Endothelial cell of umbilical vein (primary cell): ENCODE measurements around the gene SPTBN5. TPM values are rescaled to one million over a fixed set of nuclear protein-coding genes. Genes with fewer than 3 reads are reported as not detected.

Source experiments
- BruUV-seq: library from RNA; stranded (reverse); fragments of 400-500 nt; replicated peaks from 2 replicates; lab custom pipeline; 2021; lab: Mats Ljungman, UMichigan
- CTCF ChIA-PET: fragments of 300-600, 350-600 bp; sonication (Branson Sonifier 250); formaldehyde crosslinking; loops from one replicate; lab custom pipeline; 2021; ENCODE audit warnings: antibody characterized with exemption, inconsistent platforms; lab: Charles Lee
- POLR2A ChIA-PET: fragments of 300-600, 350-600 bp; sonication (Branson Sonifier 250); formaldehyde crosslinking; loops from one replicate; lab custom pipeline; 2021; ENCODE audit warnings: antibody characterized with exemption, inconsistent platforms; lab: Charles Lee
- DNase-seq: peaks from one replicate; pipeline ENCODE4 v3.0.0-alpha.2; 2011; ENCODE audit warnings: low read depth, low spot score
- FAIRE-seq: peaks from 2 replicates; lab custom pipeline; 2011; peaks lifted over from hg19 to GRCh38; lab: Jason Lieb, UNC
- H2AFZ ChIP-seq: 2 replicates; pipeline ENCODE4 v1.6.0; 2012; ENCODE audit warnings: low read depth, low read length, control low read depth, inconsistent platforms
- H3K27ac ChIP-seq: 2 replicates; pipeline ENCODE4 v1.5.1; 2011; ENCODE audit warnings: low read depth, mild to moderate bottlenecking, control low read depth, low read length, moderate library complexity; ENCODE audit not compliant: insufficient read depth
- H3K27me3 ChIP-seq, 2 experiments: 2 replicates each; pipeline versions ENCODE4 v1.6.0 to v1.6.1; 2011; ENCODE audit warnings: low read length in 2 of 2, mixed read lengths in 1 of 2; ENCODE audit not compliant: control insufficient read depth in 2 of 2, insufficient read depth in 2 of 2
- H3K36me3 ChIP-seq, 2 experiments: 2 replicates in 1 of 2; 3 replicates in 1 of 2; pipeline ENCODE4 v1.5.1; 2011; ENCODE audit warnings: low read length in 2 of 2, mild to moderate bottlenecking in 1 of 2, moderate library complexity in 1 of 2; ENCODE audit not compliant: control insufficient read depth in 2 of 2, insufficient read depth in 2 of 2; ENCODE audit errors: extremely low read depth in 1 of 2
- H3K4me1 ChIP-seq: 3 replicates; pipeline ENCODE4 v1.5.1; 2011; ENCODE audit warnings: mild to moderate bottlenecking, low read length; ENCODE audit not compliant: control insufficient read depth, insufficient read depth; ENCODE audit errors: extremely low read depth
- H3K4me2 ChIP-seq: 2 replicates; pipeline ENCODE4 v1.6.1; 2011; ENCODE audit warnings: low read length, control low read depth, mixed read lengths; ENCODE audit not compliant: insufficient read depth
- H3K4me3 ChIP-seq, 3 experiments: fragments of 200-600 bp in 1 of 3; sonication (generic), shearing (Covaris generic) in 1 of 3; replicated peaks in 1 of 3; 2 replicates each; pipeline ENCODE4 v1.5.1; 2011 to 2016; ENCODE audit warnings: control low read depth in 3 of 3, low read length in 3 of 3, mild to moderate bottlenecking in 2 of 3, inconsistent platforms in 1 of 3, low read depth in 1 of 3, moderate library complexity in 1 of 3; ENCODE audit not compliant: insufficient read depth in 1 of 3
- H3K79me2 ChIP-seq: 2 replicates; pipeline ENCODE4 v1.6.0; 2012; ENCODE audit warnings: low read length, inconsistent platforms; ENCODE audit not compliant: control insufficient read depth, insufficient read depth
- H3K9ac ChIP-seq: replicated peaks from 2 replicates; pipeline ENCODE3; 2011; ENCODE audit warnings: low read length, control low read depth; ENCODE audit not compliant: insufficient read depth; ENCODE audit errors: extremely low read depth
- H3K9me1 ChIP-seq: replicated peaks from 3 replicates; pipeline ENCODE4 v1.6.0; 2011; ENCODE audit warnings: mild to moderate bottlenecking, low read length; ENCODE audit not compliant: control insufficient read depth, insufficient read depth; ENCODE audit errors: extremely low read depth
- H3K9me3 ChIP-seq: replicated peaks from 2 replicates; pipeline ENCODE4 v1.5.1; 2012; ENCODE audit warnings: low read length, inconsistent platforms; ENCODE audit not compliant: control insufficient read depth, insufficient read depth
- H4K20me1 ChIP-seq: replicated peaks from 2 replicates; pipeline ENCODE3; 2011; ENCODE audit warnings: mild to moderate bottlenecking, low read length; ENCODE audit not compliant: control insufficient read depth, insufficient read depth; ENCODE audit errors: extremely low read depth
- CTCF ChIP-seq, 2 donors: IDR thresholded peaks; 1 replicate in 1 of 2; 2 replicates in 1 of 2; pipeline ENCODE4 v1.5.1; 2011; ENCODE audit warnings: low read length in 2 of 2, mild to moderate bottlenecking in 2 of 2, moderate library complexity in 2 of 2, control low read depth in 1 of 2, inconsistent platforms in 1 of 2, low read depth in 1 of 2; ENCODE audit not compliant: insufficient read depth in 1 of 2; ENCODE audit errors: extremely low read depth in 1 of 2
- FOS ChIP-seq: IDR thresholded peaks from 2 replicates; pipeline ENCODE4 v1.6.1; 2011; ENCODE audit warnings: mild to moderate bottlenecking, low read length, moderate library complexity, borderline replicate concordance; ENCODE audit not compliant: insufficient read depth
- GATA2 ChIP-seq: IDR thresholded peaks from 2 replicates; pipeline ENCODE4 v1.7.0; 2011; ENCODE audit warnings: low read depth, mild to moderate bottlenecking, moderate library complexity, mixed read lengths, low read length; ENCODE audit not compliant: insufficient read length, insufficient read depth
- JUN ChIP-seq: IDR thresholded peaks from 2 replicates; pipeline ENCODE4 v1.6.1; 2011; ENCODE audit warnings: borderline replicate concordance, low read depth; ENCODE audit not compliant: insufficient read length, insufficient read depth
- MAX ChIP-seq: IDR thresholded peaks from 2 replicates; pipeline ENCODE4 v1.6.1; 2011; ENCODE audit not compliant: insufficient read depth, insufficient read length
- MYC ChIP-seq: IDR thresholded peaks from one replicate; pipeline ENCODE4 v1.6.1; 2011; ENCODE audit warnings: mild to moderate bottlenecking, low read depth, low read length
- POLR2A ChIP-seq: IDR thresholded peaks from 2 replicates; pipeline ENCODE4 v1.6.1; 2012; ENCODE audit warnings: low read depth, mild to moderate bottlenecking, control low read depth, low read length
- POLR2AphosphoS5 ChIP-seq: IDR thresholded peaks from 2 replicates; pipeline ENCODE4 v1.6.1; 2012; ENCODE audit warnings: low read depth, mild to moderate bottlenecking, control low read depth, low read length, moderate library complexity; ENCODE audit not compliant: insufficient read depth
- dilution Hi-C: fragments of 300-500 bp; cut with MboI; formaldehyde crosslinking; loops from one replicate; pipeline ENCODE4 v1.15.0; 2019; ENCODE audit warnings: low sequenced_read_pairs; ENCODE audit not compliant: extremely low pct_ligation_motif_present
- intact Hi-C: fragments of 100-400 bp; cut with micrococcal nuclease; formaldehyde crosslinking; loops from one replicate; pipeline ENCODE4 v1.10.0; 2022
- polyA plus RNA-seq, 4 experiments: library from polyadenylated mRNA; depleted of rRNA in 3 of 4; stranded (reverse) in 3 of 4; unstranded in 1 of 4; fragments of >200 nt; gene quantifications; 2 replicates each; pipeline versions ENCODE4 v1.2.1 to v1.2.3, GENCODE V29; 2011 to 2012; ENCODE audit warnings: missing spikeins in 1 of 4
- total RNA-seq: library from RNA; stranded (reverse); gene quantifications from 2 replicates; pipeline ENCODE4 v1.2.3, GENCODE V29; 2021

Gene SPTBN5
- total and polyA plus RNA-seq, 2 donors (not counting 3 experiments of a cell fraction or from before 2014, with no cell fraction given) = 12.0 to 19.0 TPM

- no peaks in the 10 kb centered on the region for H3K9me3 ChIP-seq
- DNase-seq (no peak), FAIRE-seq (no peak)
- H3K4me2 ChIP-seq = no peak overlapping the region
- H3K27ac ChIP-seq = no peak overlapping the region
- no peaks in the 10 kb centered on the region for H3K9me1 ChIP-seq
- no peaks in the 10 kb centered on the region for H3K4me1 ChIP-seq
- dilution Hi-C loops (no loop called here), intact Hi-C loops (no loop called here)
- CTCF ChIA-PET = interaction anchor here (1.2 to 2.9 kb wide), 5 partner anchors 9 to 87 kb away, joined by 3 to 12 read pairs (median 5); partner anchors contain the start of gene MAPKBP1
- no peaks in the 10 kb centered on the region for H4K20me1 ChIP-seq
- H3K27me3 ChIP-seq = no peaks in the 10 kb centered on the region
- TF ChIP-seq FOS (no peak), CTCF (IDR thresholded peaks at IDR 0.05; ENCODE audit: extremely low read depth in 1 of 2, insufficient read depth in 1 of 2, low read depth in 1 of 2, low read length in 2 of 2) (no peak), POLR2AphosphoS5 (no peak), MAX (no peak), MYC (no peak), JUN (no peak), GATA2 (no peak), POLR2A (no peak)
- no peak overlapping the region for H3K9ac ChIP-seq
- peaks cover 18 to 60% of the 10 kb centered on the region in 2 experiments for H3K36me3 ChIP-seq
- POLR2A ChIA-PET = no interaction called here
- no TSS peak for BruUV-seq
- H3K4me3 ChIP-seq = no peak overlapping the region
- H3K79me2 ChIP-seq = no peaks in the 10 kb centered on the region
- H2AFZ ChIP-seq = no peak overlapping the region
Observed at GRCh38 chr15:41817781-41818180, 76.1 kb downstream of the SPTBN5 start.
